Stimulated activated CD4-positive, alpha-beta T cell treated with anti-CD3 and anti-CD28 coated beads, Interleukin-12 subunit alpha, Interleukin-12 subunit beta, amount 100 ng/mL, for 24 hours (primary cell): Measurements from ENCODE around the gene PARP4.
"Not testable (repeated sequence)": the region's sequence is repeated elsewhere in the genome, so short reads cannot be mapped to it uniquely, and the experiment has no call there.

Experiments used
- DNase-seq, 2 experiments: peaks; one replicate each; pipeline ENCODE4 v3.0.0-alpha.2; 2020; ENCODE audit warnings: low read depth in 2 of 2

Gene PARP4

GRCh38 chr13:24450530-24450929 is 62.0 kb downstream of the PARP4 start:
- no peak for DNase-seq

- DNase-seq, result not testable (repeated sequence)
These were observed 67.7 kb downstream of the PARP4 start for GRCh38 chr13:24444851-24445250.

GRCh38 chr13:24443366-24443765 is 69.2 kb downstream of the PARP4 start:
- DNase-seq, result no peak

- DNase-seq, result not testable (repeated sequence)
These were observed 86.5 kb downstream of the PARP4 start for GRCh38 chr13:24426045-24426444.

GRCh38 chr13:24419668-24420067 is 92.9 kb downstream of the PARP4 start:
- DNase-seq, result not testable (repeated sequence)

- DNase-seq, result no peak
These were observed 104.7 kb downstream of the PARP4 start for GRCh38 chr13:24407844-24408243.

- DNase-seq, result no peak
These were observed 106.1 kb downstream of the PARP4 start for GRCh38 chr13:24406524-24406923.

GRCh38 chr13:24396821-24397220 is 115.8 kb downstream of the PARP4 start:
- DNase-seq, result no peak

- no peak for DNase-seq
These were observed 119.6 kb downstream of the PARP4 start for GRCh38 chr13:24392972-24393371.

- DNase-seq, result not testable (repeated sequence)
These were observed 120.6 kb downstream of the PARP4 start for GRCh38 chr13:24391771-24392683.

- DNase-seq, result not testable (repeated sequence)
These were observed 121.8 kb downstream of the PARP4 start for GRCh38 chr13:24390795-24391194.

GRCh38 chr13:24389506-24389905 is 123.1 kb downstream of the PARP4 start:
- DNase-seq, result no peak

GRCh38 chr13:24388743-24389142 is 123.8 kb downstream of the PARP4 start:
- not testable (repeated sequence) for DNase-seq

- no peak for DNase-seq
These were observed 125.5 kb downstream of the PARP4 start for GRCh38 chr13:24386816-24387708.

- no peak for DNase-seq
These were observed 126.7 kb downstream of the PARP4 start for GRCh38 chr13:24385902-24386301.

GRCh38 chr13:24384946-24385345 is 127.6 kb downstream of the PARP4 start:
- not testable (repeated sequence) for DNase-seq

- DNase-seq, result not testable (repeated sequence)
These were observed 128.5 kb downstream of the PARP4 start for GRCh38 chr13:24384091-24384490.

- no peak for DNase-seq
These were observed 130.9 kb downstream of the PARP4 start for GRCh38 chr13:24381541-24382265.

GRCh38 chr13:24380881-24381280 is 131.7 kb downstream of the PARP4 start:
- not testable (repeated sequence) for DNase-seq

GRCh38 chr13:24380227-24380626 is 132.4 kb downstream of the PARP4 start:
- DNase-seq, result not testable (repeated sequence)

- not testable (repeated sequence) for DNase-seq
These were observed 141.3 kb downstream of the PARP4 start for GRCh38 chr13:24371273-24371672.
